ENCODE measurements around the gene ZNF787. TPM values are rescaled to one million over a fixed set of nuclear protein-coding genes. Genes with fewer than 3 reads are reported as not detected.

Gene ZNF787
- total RNA-seq, 1 experiment from 2014 or later, result 132 TPM

GRCh38 chr19:56085571-56086275 lies 35.4 kb downstream of the ZNF787 start:
- Histone ChIP-seq H3K36me3 (ENCODE audit: control insufficient read depth, insufficient read depth, low read length) (no peaks in the 10 kb centered on the region), H3K9me3 (ENCODE audit: control insufficient read depth, insufficient read depth, low read depth, low read length) (no peaks in the 10 kb centered on the region), H3K4me1 (ENCODE audit: control insufficient read depth, insufficient read depth, low read length) (peaks cover 19% of the 10 kb centered on the region), H3K27me3 (ENCODE audit: control insufficient read depth, insufficient read depth, low read length) (no peaks in the 10 kb centered on the region), H3K4me3 (ENCODE audit: low read depth in 2 of 2, low read length in 2 of 2) (no peak overlapping the region), H3K27ac (ENCODE audit: low read length) (no peak overlapping the region)
- in situ Hi-C loops (cut with HindIII; ENCODE audit: low pct_unique_long_range_greater_than_20kb, low sequenced_read_pairs) (no loop called here), intact Hi-C loops (cut with micrococcal nuclease; ENCODE audit: unreplicated experiment) (no loop called here)
- no peak for TF ChIP-seq TCF7L2 (IDR thresholded peaks at IDR 0.05; ENCODE audit: low read depth, low read length)
- no peak for TF ChIP-seq POLR2AphosphoS5 (IDR thresholded peaks at IDR 0.05; ENCODE audit: low read depth, low read length)
- TF ChIP-seq REST (IDR thresholded peaks at IDR 0.05; ENCODE audit: insufficient read depth in 1 of 2, low read depth in 2 of 2, low read length in 1 of 2), result no peak
- no peak for TF ChIP-seq SIN3A (IDR thresholded peaks at IDR 0.05; ENCODE audit: borderline replicate concordance, insufficient read depth, low read depth, low read length)
- no peak for TF ChIP-seq CTCF (IDR thresholded peaks at IDR 0.05)
- ATAC-seq, result 0 out of 2 replicates have a peak, but pooled peaks have one; percentile 9
- DNase-seq (ENCODE audit: low read depth, low spot score), result no peak
- CTCF ChIA-PET, result interaction anchor here (0.6 kb wide), 1 partner anchor 650 kb away, joined by 4 read pairs; no protein-coding TSS in a partner anchor
- POLR2A ChIA-PET, result interaction anchor here (0.6 kb wide), 1 partner anchor 168 kb away, joined by 3 read pairs; no protein-coding TSS in a partner anchor
- no TSS peak for BruUV-seq (replicated peaks)

- DNase-seq (ENCODE audit: low read depth, low spot score), result no peak
- Histone ChIP-seq H3K27ac (ENCODE audit: low read length) (no peak overlapping the region), H3K36me3 (ENCODE audit: control insufficient read depth, insufficient read depth, low read length) (no peaks in the 10 kb centered on the region), H3K4me1 (ENCODE audit: control insufficient read depth, insufficient read depth, low read length) (peaks cover 17% of the 10 kb centered on the region), H3K27me3 (ENCODE audit: control insufficient read depth, insufficient read depth, low read length) (no peaks in the 10 kb centered on the region), H3K9me3 (ENCODE audit: control insufficient read depth, insufficient read depth, low read depth, low read length) (no peaks in the 10 kb centered on the region), H3K4me3 (ENCODE audit: low read depth in 2 of 2, low read length in 2 of 2) (no peak overlapping the region)
- intact Hi-C loops (cut with micrococcal nuclease; ENCODE audit: unreplicated experiment), result no loop called here
- ChIA-PET POLR2A (no interaction called here), CTCF (interaction anchor here (0.6 kb wide), 1 partner anchor 650 kb away, joined by 4 read pairs; no protein-coding TSS in a partner anchor)
- TF ChIP-seq TCF7L2 (IDR thresholded peaks at IDR 0.05; ENCODE audit: low read depth, low read length) (no peak), REST (IDR thresholded peaks at IDR 0.05; ENCODE audit: insufficient read depth in 1 of 2, low read depth in 2 of 2, low read length in 1 of 2) (0 out of 4 replicates have a peak, but pooled peaks of 1 of the 2 experiments have one; percentile 7), POLR2AphosphoS5 (IDR thresholded peaks at IDR 0.05; ENCODE audit: low read depth, low read length) (peak; percentile 1; the same call in 1 of the 2 replicates)
- no peak for ATAC-seq
- in situ Hi-C loops (cut with HindIII; ENCODE audit: low pct_unique_long_range_greater_than_20kb, low sequenced_read_pairs), result no loop called here
- no TSS peak for BruUV-seq (replicated peaks)
These were observed 36.1 kb downstream of the ZNF787 start for GRCh38 chr19:56084835-56085536.

Measured in Panc1 (cell line).